Large intestine (tissue), 3 donors: Measurements from ENCODE around the gene ADRM1. TPM values are rescaled to one million over a fixed set of nuclear protein-coding genes. Genes with fewer than 3 reads are reported as not detected.

ENCODE experiments used
- DNase-seq, 2 donors: peaks; one replicate each; pipeline versions ENCODE4 v3.0.0 to v3.0.0-alpha.2; 2013
- H3K27ac ChIP-seq: one replicate; pipeline ENCODE4 v1.5.1; 2013; ENCODE audit warnings: low read length
- H3K27me3 ChIP-seq: 2 replicates; pipeline ENCODE4 v1.6.1; 2013; ENCODE audit warnings: low read length; ENCODE audit not compliant: control insufficient read depth, insufficient read depth
- H3K36me3 ChIP-seq: 2 replicates; pipeline ENCODE4 v1.6.1; 2013; ENCODE audit warnings: low read length; ENCODE audit not compliant: control insufficient read depth, insufficient read depth
- H3K4me1 ChIP-seq: one replicate; pipeline ENCODE4 v1.6.1; 2013; ENCODE audit warnings: low read length; ENCODE audit not compliant: control insufficient read depth, insufficient read depth
- H3K4me3 ChIP-seq: one replicate; pipeline ENCODE4 v1.5.1; 2013; ENCODE audit warnings: low read length
- H3K9me3 ChIP-seq: one replicate; pipeline ENCODE4 v1.6.1; 2013; ENCODE audit warnings: mild to moderate bottlenecking, low read depth, low read length, moderate library complexity; ENCODE audit not compliant: control insufficient read depth
- WGBS: methylation state at CpG from one replicate; pipeline ENCODE4 v1.1.5; 2013; ENCODE audit warnings: low lambda C conversion rate; ENCODE audit not compliant: insufficient coverage; 5-methylcytosine and 5-hydroxymethylcytosine counted together
- polyA plus RNA-seq: library from polyadenylated mRNA; unstranded; fragments of 120-200 nt; gene quantifications from one replicate; pipeline ENCODE4 v1.2.1, GENCODE V29; 2013

ADRM1 gene
- polyA plus RNA-seq, 1 donor, result 50.4 TPM

GRCh38 chr20:62310757-62311121 is 7.9 kb downstream of the ADRM1 start:
- H3K27me3 ChIP-seq, result no peaks in the 10 kb centered on the region
- no peak for DNase-seq
- no peaks in the 10 kb centered on the region for H3K4me1 ChIP-seq
- H3K36me3 ChIP-seq, result peaks cover 75% of the 10 kb centered on the region
- no peak overlapping the region for H3K4me3 ChIP-seq
- H3K27ac ChIP-seq, result no peak overlapping the region
- WGBS, result no CpG with 5 or more reads among the region's 25 CpGs
- no peaks in the 10 kb centered on the region for H3K9me3 ChIP-seq

- Histone ChIP-seq H3K9me3 (no peaks in the 10 kb centered on the region), H3K27me3 (no peaks in the 10 kb centered on the region), H3K4me3 (no peak overlapping the region), H3K4me1 (no peaks in the 10 kb centered on the region), H3K27ac (no peak overlapping the region), H3K36me3 (peaks cover 75% of the 10 kb centered on the region)
- no CpG with 5 or more reads among the region's 18 CpGs for WGBS
- no peak for DNase-seq
Observed at GRCh38 chr20:62311150-62311549, 8.4 kb downstream of the ADRM1 start.

GRCh38 chr20:62311832-62312661 is 9.2 kb downstream of the ADRM1 start:
- Histone ChIP-seq H3K4me3 (no peak overlapping the region), H3K27me3 (no peaks in the 10 kb centered on the region), H3K36me3 (peaks cover 72% of the 10 kb centered on the region), H3K9me3 (no peaks in the 10 kb centered on the region), H3K27ac (no peak overlapping the region), H3K4me1 (no peaks in the 10 kb centered on the region)
- DNase-seq, result no peak
- WGBS, result no CpG with 5 or more reads among the region's 60 CpGs

GRCh38 chr20:62312662-62312977 is 9.8 kb downstream of the ADRM1 start:
- Histone ChIP-seq H3K27me3 (no peaks in the 10 kb centered on the region), H3K36me3 (peaks cover 72% of the 10 kb centered on the region), H3K4me1 (no peaks in the 10 kb centered on the region), H3K4me3 (no peak overlapping the region), H3K9me3 (no peaks in the 10 kb centered on the region), H3K27ac (no peak overlapping the region)
- no CpG with 5 or more reads among the region's 16 CpGs for WGBS
- DNase-seq, result no peak

- no peaks in the 10 kb centered on the region for H3K4me1 ChIP-seq
- H3K9me3 ChIP-seq, result no peaks in the 10 kb centered on the region
- H3K4me3 ChIP-seq, result no peak overlapping the region
- H3K27ac ChIP-seq, result no peak overlapping the region
- H3K27me3 ChIP-seq, result no peaks in the 10 kb centered on the region
- no peak for DNase-seq
- no CpG with 5 or more reads among the region's 26 CpGs for WGBS
- H3K36me3 ChIP-seq, result peaks cover 68% of the 10 kb centered on the region
Observed at GRCh38 chr20:62313021-62313420, 10.2 kb downstream of the ADRM1 start.

GRCh38 chr20:62313460-62314338 is 10.9 kb downstream of the ADRM1 start:
- no peaks in the 10 kb centered on the region for H3K27me3 ChIP-seq
- H3K36me3 ChIP-seq, result peaks cover 62% of the 10 kb centered on the region
- no CpG with 5 or more reads among the region's 55 CpGs for WGBS
- no peak overlapping the region for H3K4me3 ChIP-seq
- H3K4me1 ChIP-seq, result no peaks in the 10 kb centered on the region
- H3K9me3 ChIP-seq, result peaks cover 3% of the 10 kb centered on the region
- no peak for DNase-seq
- no peak overlapping the region for H3K27ac ChIP-seq

- WGBS, result no CpG with 5 or more reads among the region's 12 CpGs
- Histone ChIP-seq H3K27me3 (no peaks in the 10 kb centered on the region), H3K4me3 (no peak overlapping the region), H3K9me3 (peaks cover 3% of the 10 kb centered on the region), H3K27ac (no peak overlapping the region), H3K4me1 (no peaks in the 10 kb centered on the region), H3K36me3 (peaks cover 62% of the 10 kb centered on the region)
- DNase-seq, result no peak
Observed at GRCh38 chr20:62314339-62314638, 11.5 kb downstream of the ADRM1 start.

GRCh38 chr20:62314711-62315302 is 12.0 kb downstream of the ADRM1 start:
- WGBS, result no CpG with 5 or more reads among the region's 25 CpGs
- no peaks in the 10 kb centered on the region for H3K4me1 ChIP-seq
- H3K4me3 ChIP-seq, result no peak overlapping the region
- H3K36me3 ChIP-seq, result peaks cover 62% of the 10 kb centered on the region
- H3K27ac ChIP-seq, result no peak overlapping the region
- peaks cover 3% of the 10 kb centered on the region for H3K9me3 ChIP-seq
- H3K27me3 ChIP-seq, result no peaks in the 10 kb centered on the region
- no peak for DNase-seq

GRCh38 chr20:62315773-62316172 is 13.0 kb downstream of the ADRM1 start:
- no peak overlapping the region for H3K4me3 ChIP-seq
- peaks cover 59% of the 10 kb centered on the region for H3K36me3 ChIP-seq
- H3K27me3 ChIP-seq, result no peaks in the 10 kb centered on the region
- H3K4me1 ChIP-seq, result no peaks in the 10 kb centered on the region
- H3K9me3 ChIP-seq, result peaks cover 3% of the 10 kb centered on the region
- WGBS, result no CpG with 5 or more reads among the region's 12 CpGs
- no peak for DNase-seq
- H3K27ac ChIP-seq, result no peak overlapping the region

GRCh38 chr20:62316331-62317166 is 13.8 kb downstream of the ADRM1 start:
- no peak overlapping the region for H3K27ac ChIP-seq
- peaks cover 3% of the 10 kb centered on the region for H3K9me3 ChIP-seq
- DNase-seq, result no peak
- H3K4me1 ChIP-seq, result no peaks in the 10 kb centered on the region
- no CpG with 5 or more reads among the region's 40 CpGs for WGBS
- H3K4me3 ChIP-seq, result no peak overlapping the region
- H3K36me3 ChIP-seq, result peaks cover 52% of the 10 kb centered on the region
- H3K27me3 ChIP-seq, result no peaks in the 10 kb centered on the region
